GM12878 (cell line): ENCODE results near the gene H19. TPM values are rescaled to one million over a fixed set of nuclear protein-coding genes. Genes with fewer than 3 reads are reported as not detected.

ENCODE experiments used
- ATAC-seq: fragments of 200-7000 bp; cut with Tn5 transposase; 3 replicates; pipeline ENCODE4 v1.9.1; 2020; ENCODE audit warnings: mild to moderate bottlenecking, moderate library complexity
- BruUV-seq: library from RNA; stranded (reverse); fragments of 400-500 nt; replicated peaks from 2 replicates; lab custom pipeline; 2021; lab: Mats Ljungman, UMichigan
- CTCF ChIA-PET: fragments of 300-600 bp; sonication (Branson Sonifier 250); formaldehyde crosslinking; extraction: SDS; loops from one replicate; lab custom pipeline; 2021; ENCODE audit warnings: inconsistent platforms; lab: Yijun Ruan, JAX
- POLR2A ChIA-PET: fragments of 350-600 bp; formaldehyde crosslinking; extraction: SDS; loops from one replicate; lab custom pipeline; 2021; ENCODE audit warnings: inconsistent platforms; lab: Charles Lee
- RAD21 ChIA-PET: fragments of 300-600 bp; sonication (Branson Sonifier 250); formaldehyde crosslinking; loops from one replicate; lab custom pipeline; 2023; ENCODE audit warnings: antibody characterized with exemption; ENCODE audit not compliant: unreplicated experiment; lab: Charles Lee
- SMC1A ChIA-PET: fragments of 300-600 bp; sonication (Branson Sonifier 250); formaldehyde crosslinking; loops from one replicate; lab custom pipeline; 2023; ENCODE audit not compliant: unreplicated experiment, uncharacterized antibody; lab: Charles Lee
- DNase-seq: peaks from one replicate; pipeline ENCODE4 v3.0.0-alpha.2; 2011; ENCODE audit warnings: low read depth, low spot score
- FAIRE-seq: peaks from 3 replicates; lab custom pipeline; 2011; peaks lifted over from hg19 to GRCh38; lab: Jason Lieb, UNC
- H2AFZ ChIP-seq: 2 replicates; pipeline ENCODE4 v1.6.0; 2011; ENCODE audit warnings: low read depth, low read length, control low read depth; ENCODE audit not compliant: control insufficient read depth
- H3K27ac ChIP-seq: 2 replicates; pipeline ENCODE4 v1.5.1; 2011; ENCODE audit warnings: control low read depth; ENCODE audit not compliant: control insufficient read depth, insufficient read depth
- H3K27me3 ChIP-seq, 2 experiments: replicated peaks in 1 of 2; 2 replicates each; pipeline versions ENCODE4 v1.6.0 to v1.6.1; 2011; ENCODE audit warnings: low read length in 1 of 2; ENCODE audit not compliant: control insufficient read depth in 2 of 2, insufficient read depth in 2 of 2
- H3K36me3 ChIP-seq, 2 experiments: 2 replicates each; pipeline ENCODE4 v1.5.1; 2011; ENCODE audit warnings: low read length in 1 of 2; ENCODE audit not compliant: control insufficient read depth in 2 of 2, insufficient read depth in 2 of 2
- H3K4me1 ChIP-seq: 2 replicates; pipeline ENCODE4 v1.6.1; 2011; ENCODE audit warnings: mild to moderate bottlenecking, low read length, moderate library complexity, mixed read lengths; ENCODE audit not compliant: control insufficient read depth, insufficient read depth
- H3K4me2 ChIP-seq: 2 replicates; pipeline ENCODE4 v1.6.0; 2011; ENCODE audit warnings: control low read depth; ENCODE audit not compliant: control insufficient read depth, insufficient read depth
- H3K4me3 ChIP-seq: fragments of 200-600 bp; sonication (generic); 2 replicates; pipeline ENCODE4 v1.5.1; 2016
- H3K79me2 ChIP-seq: 2 replicates; pipeline ENCODE4 v1.6.0; 2011; ENCODE audit warnings: low read length; ENCODE audit not compliant: control insufficient read depth, insufficient read depth
- H3K9ac ChIP-seq: 2 replicates; pipeline ENCODE4 v1.8.0; 2011; ENCODE audit warnings: low read length, control low read depth, mixed read lengths; ENCODE audit not compliant: control insufficient read depth, insufficient read depth
- H3K9me3 ChIP-seq: replicated peaks from 3 replicates; pipeline ENCODE4 v1.5.1; 2011; ENCODE audit warnings: mild to moderate bottlenecking, low read length; ENCODE audit not compliant: control insufficient read depth, insufficient read depth
- H4K20me1 ChIP-seq: 2 replicates; pipeline ENCODE4 v1.6.0; 2011; ENCODE audit not compliant: control insufficient read depth, insufficient read depth
- BCL3 ChIP-seq: IDR thresholded peaks from 2 replicates; pipeline ENCODE4 v1.6.1; 2011; ENCODE audit warnings: borderline replicate concordance, low read depth, mild to moderate bottlenecking, moderate library complexity, low read length; ENCODE audit not compliant: insufficient read depth, poor library complexity, severe bottlenecking
- BRCA1 ChIP-seq: IDR thresholded peaks from 2 replicates; pipeline ENCODE4 v1.6.1; 2011; ENCODE audit warnings: low read depth, low read length, improper control_type of control experiment
- CHD2 ChIP-seq: IDR thresholded peaks from 2 replicates; pipeline ENCODE4 v1.6.1; 2011; ENCODE audit warnings: low read depth, low read length, improper control_type of control experiment, borderline replicate concordance
- CREB1 ChIP-seq: IDR thresholded peaks from 2 replicates; pipeline ENCODE4 v1.6.1; 2012; ENCODE audit warnings: low read depth, mild to moderate bottlenecking, inconsistent platforms
- IKZF1 ChIP-seq: fragments of 450-650 bp; conservative IDR thresholded peaks from 2 replicates; pipeline ENCODE4 v1.6.1; 2017; ENCODE audit warnings: antibody characterized with exemption, mild to moderate bottlenecking
- MXI1 ChIP-seq: fragments of 150-350 bp; IDR thresholded peaks from 2 replicates; pipeline ENCODE4 v1.6.1; 2011; ENCODE audit warnings: low read depth, mild to moderate bottlenecking, inconsistent platforms, low read length, improper control_type of control experiment
- MYB ChIP-seq: fragments of 150-350 bp; IDR thresholded peaks from 2 replicates; pipeline ENCODE4 v1.6.1; 2014; ENCODE audit warnings: mild to moderate bottlenecking, low read depth, low read length, borderline replicate concordance
- NR2F1 ChIP-seq: fragments of 450-650 bp; conservative IDR thresholded peaks from 2 replicates; pipeline ENCODE4 v1.6.1; 2017; ENCODE audit warnings: mild to moderate bottlenecking
- SREBF1 ChIP-seq: IDR thresholded peaks from 2 replicates; pipeline ENCODE4 v1.6.1; 2012; ENCODE audit warnings: mild to moderate bottlenecking, low read length
- SRF ChIP-seq, 2 experiments: IDR thresholded peaks; 2 replicates each; pipeline ENCODE4 v1.6.1; 2011; ENCODE audit warnings: low read depth in 2 of 2, low read length in 2 of 2, mild to moderate bottlenecking in 1 of 2, moderate library complexity in 1 of 2
- SUZ12 ChIP-seq: fragments of 200-600 bp; sonication (generic); IDR thresholded peaks from one replicate; pipeline ENCODE4 v1.6.1; 2018; ENCODE audit warnings: antibody characterized with exemption, mild to moderate bottlenecking; ENCODE audit not compliant: unreplicated experiment
- TCF3 ChIP-seq: IDR thresholded peaks from 2 replicates; pipeline ENCODE4 v1.6.1; 2012; ENCODE audit warnings: low read depth, mild to moderate bottlenecking, low read length, borderline replicate concordance; ENCODE audit not compliant: insufficient read depth
- YY1 ChIP-seq: IDR thresholded peaks from 2 replicates; pipeline ENCODE4 v1.6.1; 2011; ENCODE audit warnings: low read depth, mild to moderate bottlenecking, low read length
- WGBS: methylation state at CpG from one replicate; pipeline ENCODE4 v1.1.6; 2016; ENCODE audit warnings: low lambda C conversion rate; ENCODE audit not compliant: insufficient replicate concordance, insufficient coverage; ENCODE audit errors: missing lambda C conversion rate; 5-methylcytosine and 5-hydroxymethylcytosine counted together
- in situ Hi-C: fragments of 300-500 bp; cut with MboI; formaldehyde crosslinking; loops from 9 replicates; pipeline ENCODE4 v1.14.3; 2018; ENCODE audit warnings: mixed read lengths
- intact Hi-C: fragments of 100-400 bp; cut with micrococcal nuclease; formaldehyde crosslinking; loops from one replicate; pipeline ENCODE4 v1.14.2; 2022; ENCODE audit not compliant: unreplicated experiment
- polyA plus RNA-seq, 11 experiments: library from polyadenylated mRNA; depleted of rRNA in 4 of 11; unstranded in 6 of 11; stranded (reverse) in 5 of 11; fragments of >200 nt; fragmentation: Nextera tagmentation in 4 of 11; fragmentation: Illumina TruSeq in 1 of 11; extraction: Ambion mirVana in 4 of 11; extraction: Trizol in 1 of 11; gene quantifications; 1 replicate in 1 of 11; 2 replicates in 10 of 11; pipeline versions ENCODE4 v1.2.1 to v1.2.3, GENCODE V29; 2011 to 2016; ENCODE audit warnings: inconsistent platforms in 2 of 11, missing spikeins in 2 of 11, low read depth in 1 of 11
- total RNA-seq, 4 experiments: library from RNA; depleted of rRNA in 3 of 4; stranded (reverse); fragments of >200 nt in 3 of 4; fragmentation: Illumina TruSeq in 1 of 4; extraction: Trizol in 1 of 4; gene quantifications; 2 replicates each; pipeline versions ENCODE4 v1.2.1 to v1.2.3, GENCODE V29; 2013 to 2021
- TF ChIP-seq, protein P1 (sequence below): IDR thresholded peaks from 2 replicates; pipeline ENCODE4 v1.6.1; 2012; ENCODE audit warnings: low read length, inconsistent platforms

H19 gene
- total and polyA plus RNA-seq, 10 of the 15 experiments (the other 5 are each of a cell fraction or from before 2014, with no cell fraction given): 0.04 to 1.2 (median 0.31) TPM; not detected in 6

GRCh38 chr11:1994121-1994520, 3.5 kb downstream of the H19 start:
- BruUV-seq: no TSS peak

DNA sequence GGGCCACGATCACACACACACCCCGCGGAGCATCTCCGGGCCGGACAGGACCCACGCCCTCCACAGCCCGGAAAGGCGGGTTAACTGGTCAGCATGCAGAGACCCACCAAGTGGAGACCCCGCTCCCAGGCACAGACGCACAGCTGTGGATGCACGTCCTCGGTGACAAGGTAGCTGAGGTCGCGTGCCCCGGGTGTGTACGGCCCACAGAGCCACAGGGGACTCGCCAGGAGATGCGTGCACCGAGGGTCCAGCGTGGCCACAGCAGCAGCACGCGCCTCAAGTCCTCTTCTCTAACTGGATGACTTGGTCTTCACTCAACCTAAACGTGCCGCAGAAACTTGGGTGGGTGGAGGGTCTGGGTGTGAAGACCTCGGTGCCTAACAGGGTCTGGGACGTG, 5.5 kb downstream of the H19 start:
- CTCF ChIA-PET: no interaction called here
- no peak overlapping the region for H3K4me2 ChIP-seq
- no peak overlapping the region for H3K4me3 ChIP-seq
- H2AFZ ChIP-seq: no peak overlapping the region
- POLR2A ChIA-PET: no interaction called here
- H3K9ac ChIP-seq: no peak overlapping the region
- FAIRE-seq: no peak
- no TSS peak for BruUV-seq
- no peak for DNase-seq
- H3K27me3 ChIP-seq: no peaks in the 10 kb centered on the region
- H3K9me3 ChIP-seq: no peaks in the 10 kb centered on the region
- SMC1A ChIA-PET: no interaction called here
- H3K79me2 ChIP-seq: no peaks in the 10 kb centered on the region
- H3K27ac ChIP-seq: no peak overlapping the region
- in situ Hi-C loops: no loop called here
- no peaks in the 10 kb centered on the region for H3K4me1 ChIP-seq
- RAD21 ChIA-PET: interaction anchor here (0.6 kb wide), 1 partner anchor 101 kb away, joined by 3 read pairs; the partner anchor contains the start of gene PRR33
- no peaks in the 10 kb centered on the region for H3K36me3 ChIP-seq
- intact Hi-C loops: no loop called here
- no peak for TF ChIP-seq NR2F1
- TF ChIP-seq, protein P1, sequence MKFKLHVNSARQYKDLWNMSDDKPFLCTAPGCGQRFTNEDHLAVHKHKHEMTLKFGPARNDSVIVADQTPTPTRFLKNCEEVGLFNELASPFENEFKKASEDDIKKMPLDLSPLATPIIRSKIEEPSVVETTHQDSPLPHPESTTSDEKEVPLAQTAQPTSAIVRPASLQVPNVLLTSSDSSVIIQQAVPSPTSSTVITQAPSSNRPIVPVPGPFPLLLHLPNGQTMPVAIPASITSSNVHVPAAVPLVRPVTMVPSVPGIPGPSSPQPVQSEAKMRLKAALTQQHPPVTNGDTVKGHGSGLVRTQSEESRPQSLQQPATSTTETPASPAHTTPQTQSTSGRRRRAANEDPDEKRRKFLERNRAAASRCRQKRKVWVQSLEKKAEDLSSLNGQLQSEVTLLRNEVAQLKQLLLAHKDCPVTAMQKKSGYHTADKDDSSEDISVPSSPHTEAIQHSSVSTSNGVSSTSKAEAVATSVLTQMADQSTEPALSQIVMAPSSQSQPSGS: no peak
- TF ChIP-seq TCF3: no peak
- TF ChIP-seq CHD2: no peak
- no peak for TF ChIP-seq BCL3
- no peak for TF ChIP-seq CREB1
- TF ChIP-seq SRF (IDR thresholded peaks at IDR 0.05; ENCODE audit: low read depth in 2 of 2, low read length in 2 of 2): no peak
- TF ChIP-seq YY1: no peak
- TF ChIP-seq MXI1: no peak
- TF ChIP-seq SUZ12: no peak
- TF ChIP-seq, all 136 proteins: peak for 0
- no peaks in the 10 kb centered on the region for H4K20me1 ChIP-seq
- no peak for ATAC-seq
- WGBS: 31% methylated on average over 12 of the region's 26 CpGs

More at GRCh38 chr11:1994121-1994520, 3.5 kb downstream of the H19 start:
- Histone ChIP-seq H3K4me1 (no peaks in the 10 kb centered on the region), H3K27ac (no peak overlapping the region), H3K36me3 (no peaks in the 10 kb centered on the region), H4K20me1 (no peaks in the 10 kb centered on the region), H2AFZ (no peak overlapping the region), H3K79me2 (no peaks in the 10 kb centered on the region), H3K4me3 (no peak overlapping the region), H3K9me3 (no peaks in the 10 kb centered on the region), H3K9ac (no peak overlapping the region), H3K4me2 (no peak overlapping the region), H3K27me3 (no peaks in the 10 kb centered on the region)
- SMC1A ChIA-PET: no interaction called here
- TF ChIP-seq BRCA1: no peak
- TF ChIP-seq MYB: no peak
- TF ChIP-seq IKZF1: no peak
- TF ChIP-seq CREB1: no peak
- TF ChIP-seq SREBF1: no peak
- CTCF ChIA-PET: no interaction called here
- DNase-seq (no peak), FAIRE-seq (no peak), ATAC-seq (no peak)
- in situ Hi-C loops (no loop called here), intact Hi-C loops (no loop called here)
- 61% methylated on average over 3 of the region's 13 CpGs for WGBS
- POLR2A ChIA-PET: no interaction called here
- RAD21 ChIA-PET: no interaction called here
